Esophagus muscularis mucosa (tissue), 3 donors: ENCODE data around the gene TNFRSF14.

ENCODE experiments used
- POLR2A ChIP-seq: fragments of 450-650 bp; IDR thresholded peaks from one replicate; pipeline ENCODE4 v1.6.1; 2017; ENCODE audit warnings: antibody characterized with exemption, moderate library complexity, mild to moderate bottlenecking, low read depth
- POLR2AphosphoS5 ChIP-seq, 2 donors: sonication (generic); formaldehyde crosslinking; IDR thresholded peaks; one replicate each; pipeline ENCODE4 v1.6.1; 2017; ENCODE audit warnings: antibody characterized with exemption in 2 of 2
- TF ChIP-seq, protein P1 (sequence below), 3 experiments: fragments of 200-600 bp in 2 of 3; fragments of 450-650 bp in 1 of 3; sonication (generic) in 2 of 3; IDR thresholded peaks; one replicate each; pipeline ENCODE4 v1.5.1; 2017 to 2019; ENCODE audit warnings: antibody characterized with exemption in 3 of 3, mild to moderate bottlenecking in 2 of 3, moderate library complexity in 1 of 3

DNA sequence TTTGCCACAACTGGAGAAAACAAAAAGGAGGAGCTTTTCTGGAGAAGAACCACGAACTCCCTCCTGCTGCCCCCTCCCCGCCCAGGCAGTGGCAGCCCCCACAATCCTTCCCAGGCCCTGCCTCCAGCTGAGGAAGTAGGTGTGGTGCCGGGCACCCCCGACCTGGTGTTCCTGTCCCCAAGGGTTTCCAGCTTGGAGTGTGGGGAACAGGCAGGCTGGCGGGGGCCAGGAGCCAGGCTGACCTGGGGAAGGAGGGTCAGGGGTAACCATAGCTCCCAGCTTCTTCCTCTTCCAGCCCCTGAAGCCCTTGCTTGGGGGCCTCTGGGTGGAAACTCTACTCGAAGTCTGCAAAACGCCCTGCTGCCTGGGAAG is 21.9 kb upstream of the TNFRSF14 start:
- TF ChIP-seq, protein P1, sequence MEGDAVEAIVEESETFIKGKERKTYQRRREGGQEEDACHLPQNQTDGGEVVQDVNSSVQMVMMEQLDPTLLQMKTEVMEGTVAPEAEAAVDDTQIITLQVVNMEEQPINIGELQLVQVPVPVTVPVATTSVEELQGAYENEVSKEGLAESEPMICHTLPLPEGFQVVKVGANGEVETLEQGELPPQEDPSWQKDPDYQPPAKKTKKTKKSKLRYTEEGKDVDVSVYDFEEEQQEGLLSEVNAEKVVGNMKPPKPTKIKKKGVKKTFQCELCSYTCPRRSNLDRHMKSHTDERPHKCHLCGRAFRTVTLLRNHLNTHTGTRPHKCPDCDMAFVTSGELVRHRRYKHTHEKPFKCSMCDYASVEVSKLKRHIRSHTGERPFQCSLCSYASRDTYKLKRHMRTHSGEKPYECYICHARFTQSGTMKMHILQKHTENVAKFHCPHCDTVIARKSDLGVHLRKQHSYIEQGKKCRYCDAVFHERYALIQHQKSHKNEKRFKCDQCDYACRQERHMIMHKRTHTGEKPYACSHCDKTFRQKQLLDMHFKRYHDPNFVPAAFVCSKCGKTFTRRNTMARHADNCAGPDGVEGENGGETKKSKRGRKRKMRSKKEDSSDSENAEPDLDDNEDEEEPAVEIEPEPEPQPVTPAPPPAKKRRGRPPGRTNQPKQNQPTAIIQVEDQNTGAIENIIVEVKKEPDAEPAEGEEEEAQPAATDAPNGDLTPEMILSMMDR (IDR thresholded peaks at IDR 0.05): no peak
- TF ChIP-seq POLR2A (no peak), POLR2AphosphoS5 (IDR thresholded peaks at IDR 0.05) (no peak)
